ENCODE results near the gene CBY2.
A peak's percentile ranks its signal among the peaks of the same experiment; 100 is the strongest.

CBY2 gene

DNA sequence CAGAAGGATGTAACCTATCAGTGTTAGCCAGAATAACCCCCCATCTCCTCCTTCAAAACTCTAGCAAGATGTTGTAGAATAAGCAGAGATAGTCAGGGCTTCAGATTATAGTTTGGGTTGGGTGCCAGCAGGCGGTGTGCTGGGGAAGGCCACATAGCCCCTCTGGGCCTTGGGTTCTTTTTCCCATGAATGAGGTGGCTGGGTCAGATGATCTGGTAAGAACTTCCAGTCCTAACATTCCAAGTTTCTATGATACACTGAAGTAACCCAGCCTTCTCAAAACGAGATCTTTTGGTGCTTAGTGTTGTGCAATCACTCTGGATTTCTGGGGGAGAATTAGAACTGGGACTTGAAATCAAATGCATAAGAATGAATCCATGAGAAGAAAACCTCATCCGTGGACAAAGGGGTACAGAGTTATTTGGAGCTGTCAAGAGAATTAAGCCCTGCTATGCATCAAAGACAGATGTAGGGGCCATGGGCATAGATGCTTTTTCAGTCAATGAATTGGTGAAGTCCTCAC is 810 bp downstream of the CBY2 start:
- DNase-seq (ENCODE audit: low read depth) = no peak
- H3K4me3 ChIP-seq (ENCODE audit: low read depth, low read length) = no peak overlapping the region
- TF ChIP-seq, protein P1, sequence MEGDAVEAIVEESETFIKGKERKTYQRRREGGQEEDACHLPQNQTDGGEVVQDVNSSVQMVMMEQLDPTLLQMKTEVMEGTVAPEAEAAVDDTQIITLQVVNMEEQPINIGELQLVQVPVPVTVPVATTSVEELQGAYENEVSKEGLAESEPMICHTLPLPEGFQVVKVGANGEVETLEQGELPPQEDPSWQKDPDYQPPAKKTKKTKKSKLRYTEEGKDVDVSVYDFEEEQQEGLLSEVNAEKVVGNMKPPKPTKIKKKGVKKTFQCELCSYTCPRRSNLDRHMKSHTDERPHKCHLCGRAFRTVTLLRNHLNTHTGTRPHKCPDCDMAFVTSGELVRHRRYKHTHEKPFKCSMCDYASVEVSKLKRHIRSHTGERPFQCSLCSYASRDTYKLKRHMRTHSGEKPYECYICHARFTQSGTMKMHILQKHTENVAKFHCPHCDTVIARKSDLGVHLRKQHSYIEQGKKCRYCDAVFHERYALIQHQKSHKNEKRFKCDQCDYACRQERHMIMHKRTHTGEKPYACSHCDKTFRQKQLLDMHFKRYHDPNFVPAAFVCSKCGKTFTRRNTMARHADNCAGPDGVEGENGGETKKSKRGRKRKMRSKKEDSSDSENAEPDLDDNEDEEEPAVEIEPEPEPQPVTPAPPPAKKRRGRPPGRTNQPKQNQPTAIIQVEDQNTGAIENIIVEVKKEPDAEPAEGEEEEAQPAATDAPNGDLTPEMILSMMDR (IDR thresholded peaks at IDR 0.05; ENCODE audit: low read depth, low read length, missing control alignments) = no peak

DNA sequence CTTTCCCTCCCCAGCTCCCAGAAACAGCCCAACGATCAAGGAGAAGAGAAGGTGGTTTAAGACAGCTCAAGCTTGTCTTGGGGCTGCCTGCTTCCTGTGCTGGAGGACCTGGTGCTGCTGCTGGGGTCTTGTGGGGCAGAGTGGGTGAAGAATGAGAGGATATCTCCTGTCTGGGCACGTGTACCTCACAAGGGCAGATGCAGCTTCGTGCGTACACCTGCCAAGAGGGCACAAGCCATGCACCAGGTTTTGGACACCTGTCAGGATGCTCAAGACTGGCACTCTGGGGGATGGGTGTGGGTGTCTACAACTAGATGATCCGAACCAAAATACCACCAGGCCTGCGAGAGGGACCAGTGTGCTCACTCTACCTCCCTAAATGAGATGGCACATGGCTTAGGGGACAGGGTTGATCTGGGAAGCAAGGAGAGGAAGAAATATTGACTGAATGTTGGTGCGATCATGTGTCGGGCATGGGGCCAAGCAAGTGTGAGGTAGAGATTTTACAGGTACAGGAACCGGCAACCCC is 2.2 kb downstream of the CBY2 start:
- TF ChIP-seq, protein P1 (IDR thresholded peaks at IDR 0.05; ENCODE audit: low read depth, low read length, missing control alignments) = no peak
- DNase-seq (ENCODE audit: low read depth) = no peak
- H3K4me3 ChIP-seq (ENCODE audit: low read depth, low read length) = no peak overlapping the region

DNA sequence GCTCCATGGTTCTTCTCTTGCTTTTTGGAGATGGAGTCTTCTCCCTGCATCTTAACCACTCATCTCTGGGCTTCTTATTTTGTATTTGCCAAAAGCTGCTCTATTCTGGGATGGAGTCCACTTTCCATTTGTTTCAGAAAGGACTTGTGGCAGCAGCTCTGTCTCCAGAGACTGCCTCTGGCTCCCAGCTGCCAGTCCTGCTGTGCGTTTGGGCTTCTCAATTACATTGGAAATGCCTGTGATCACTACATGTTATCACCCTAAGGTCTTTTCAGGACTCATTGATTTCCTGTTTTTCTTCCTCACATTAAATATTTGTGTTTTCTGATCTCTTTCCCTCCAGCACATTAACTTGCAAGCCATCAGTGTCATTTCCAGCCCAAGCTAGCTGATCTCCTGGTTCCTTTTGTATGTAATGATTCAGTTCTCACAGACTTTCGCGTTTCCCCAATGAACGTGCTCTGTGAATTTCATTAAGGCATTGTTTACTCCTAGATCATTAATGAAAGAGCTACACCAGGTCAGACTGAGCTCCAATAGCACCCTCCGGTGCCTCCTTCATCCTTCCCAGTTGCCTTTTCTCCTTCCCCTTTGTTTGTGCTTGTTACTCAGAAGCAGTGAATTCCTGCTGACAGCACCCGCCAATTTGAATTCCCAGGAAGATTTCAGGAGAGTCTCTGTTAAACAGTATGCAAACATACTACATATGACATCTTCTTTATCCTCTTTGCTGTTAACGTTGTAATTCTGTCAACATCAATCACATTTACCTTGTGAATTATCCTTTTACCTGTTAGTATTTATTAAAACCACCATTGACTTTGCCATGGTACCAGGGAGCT is 3.0 kb downstream of the CBY2 start:
- H3K4me3 ChIP-seq (ENCODE audit: low read depth, low read length) = no peak overlapping the region
- TF ChIP-seq, protein P1 (IDR thresholded peaks at IDR 0.05; ENCODE audit: low read depth, low read length, missing control alignments) = no peak
- no peak for DNase-seq (ENCODE audit: low read depth)

DNA sequence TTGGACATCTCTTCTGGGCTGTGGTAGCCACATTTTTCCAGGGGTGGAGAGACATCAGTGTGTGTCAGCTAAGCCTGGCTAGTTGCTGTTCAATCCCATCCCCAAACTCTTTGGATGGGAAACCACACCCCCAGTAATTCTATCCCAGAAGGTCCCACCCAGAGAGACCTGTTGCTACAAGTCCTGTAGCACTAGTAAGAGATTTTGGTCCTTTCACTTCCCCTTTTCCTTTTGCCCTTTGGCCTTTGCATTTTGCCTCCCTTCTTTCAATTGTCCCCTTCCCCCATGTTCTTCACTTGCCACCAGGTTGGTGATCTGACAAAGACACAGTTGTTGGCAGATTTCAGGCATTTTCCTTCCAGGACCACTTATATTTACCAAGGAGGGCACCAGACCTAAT is 3.8 kb downstream of the CBY2 start:
- TF ChIP-seq, protein P1 (IDR thresholded peaks at IDR 0.05; ENCODE audit: low read depth, low read length, missing control alignments) = no peak
- H3K4me3 ChIP-seq (ENCODE audit: low read depth, low read length) = no peak overlapping the region
- peak; percentile 62 for DNase-seq (ENCODE audit: low read depth)

DNA sequence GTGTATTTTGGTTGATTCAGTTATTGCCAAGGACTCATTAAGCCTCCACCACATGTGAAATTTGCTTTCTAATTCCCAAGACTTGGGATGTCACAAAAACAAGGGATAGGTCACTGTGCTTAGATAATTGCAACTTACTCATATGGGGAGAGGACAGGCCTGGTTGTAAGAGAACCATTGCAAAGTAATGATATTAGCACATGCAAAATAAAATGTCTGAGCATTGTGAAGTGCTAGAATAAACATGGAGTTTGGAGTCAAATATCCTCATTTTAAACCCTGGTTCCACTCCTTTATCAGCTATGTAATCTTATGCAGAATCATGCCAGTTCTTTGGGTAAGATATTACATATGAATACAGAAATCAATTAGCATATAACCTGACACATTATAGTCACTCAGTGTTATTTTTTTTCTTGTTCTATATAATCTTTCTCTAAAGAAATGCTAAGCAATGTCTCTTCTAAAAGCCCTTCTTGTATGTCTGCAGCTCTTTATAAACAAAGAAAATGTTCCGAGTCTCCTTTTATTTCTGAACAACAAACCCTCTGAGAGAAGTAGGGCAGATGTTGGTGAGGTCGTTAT is 5.5 kb downstream of the CBY2 start:
- H3K4me3 ChIP-seq (ENCODE audit: low read depth, low read length) = no peak overlapping the region
- no peak for DNase-seq (ENCODE audit: low read depth)
- TF ChIP-seq, protein P1 (IDR thresholded peaks at IDR 0.05; ENCODE audit: low read depth, low read length, missing control alignments) = no peak

DNA sequence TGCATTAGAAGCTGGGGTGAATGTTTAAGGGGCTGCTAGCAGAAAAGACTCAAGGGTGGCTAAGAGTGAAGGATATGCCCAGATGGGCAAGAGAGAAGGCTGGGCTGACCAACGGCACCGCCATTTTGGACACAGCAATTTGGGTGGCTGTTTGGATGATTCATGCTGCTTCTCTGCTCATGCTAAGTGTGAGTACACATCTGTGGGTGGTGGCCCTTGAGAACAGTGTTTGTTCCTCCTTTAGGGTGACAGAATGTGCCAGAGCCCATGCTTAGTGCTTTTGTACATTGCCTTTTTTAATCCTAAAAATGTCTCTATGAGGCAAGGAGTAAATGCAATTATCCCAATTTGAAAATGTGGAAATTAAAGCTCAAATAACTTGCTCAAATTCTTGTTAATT is 9.8 kb downstream of the CBY2 start:
- no peak for DNase-seq (ENCODE audit: low read depth)
- TF ChIP-seq, protein P1 (IDR thresholded peaks at IDR 0.05; ENCODE audit: low read depth, low read length, missing control alignments) = no peak
- H3K4me3 ChIP-seq (ENCODE audit: low read depth, low read length) = no peak overlapping the region
